Muscle layer of colon (tissue), 2 donors: ENCODE results near the gene CAMK2G.

Source experiments
- H3K27ac ChIP-seq: one replicate; pipeline ENCODE4 v1.7.0; 2013; ENCODE audit warnings: low read depth, mild to moderate bottlenecking, low read length, moderate library complexity
- H3K27me3 ChIP-seq, 2 donors: one replicate each; pipeline ENCODE4 v1.7.0; 2013; ENCODE audit warnings: low read length in 2 of 2, mild to moderate bottlenecking in 2 of 2; ENCODE audit not compliant: insufficient read depth in 2 of 2, control insufficient read depth in 1 of 2
- H3K36me3 ChIP-seq: one replicate; pipeline ENCODE4 v1.7.0; 2013; ENCODE audit warnings: mild to moderate bottlenecking, low read length; ENCODE audit not compliant: insufficient read depth
- H3K4me1 ChIP-seq: one replicate; pipeline ENCODE4 v1.7.0; 2013; ENCODE audit warnings: mild to moderate bottlenecking, low read length; ENCODE audit not compliant: insufficient read depth
- H3K4me3 ChIP-seq, 2 donors: one replicate each; pipeline ENCODE4 v1.7.0; 2013; ENCODE audit warnings: low read length in 2 of 2, low read depth in 1 of 2, mild to moderate bottlenecking in 1 of 2, moderate library complexity in 1 of 2
- H3K9ac ChIP-seq: one replicate; pipeline ENCODE4 v1.7.0; 2013; ENCODE audit warnings: low read length
- H3K9me3 ChIP-seq: one replicate; pipeline ENCODE4 v1.7.0; 2013; ENCODE audit warnings: mild to moderate bottlenecking, low read length
- donor health status: abdominal sarcoma.
- donor health status: Adenocarcinoma of cecum.

CAMK2G gene

GRCh38 chr10:73910764-73911552, 36.6 kb upstream of the CAMK2G start, which contains the start of gene PLAU:
Gene PLAU, plus strand, starts transcription at chr10:73911132. Its CDS starts 424 bp downstream, at chr10:73911556.
- peak within 1 kb of the TSS; percentile 41 for H3K9ac ChIP-seq
- peaks cover 43% of the 10 kb centered on the region for H3K4me1 ChIP-seq
- H3K4me3 ChIP-seq, result peak within 1 kb of the TSS; percentile 74 to 88
- H3K36me3 ChIP-seq, result no peaks in the 10 kb centered on the region
- H3K9me3 ChIP-seq, result no peaks in the 10 kb centered on the region
- no peaks in the 10 kb centered on the region for H3K27me3 ChIP-seq
- H3K27ac ChIP-seq, result peak within 1 kb of the TSS; percentile 16

GRCh38 chr10:73910401-73910763, 36.0 kb upstream of the CAMK2G start:
- no peak overlapping the region for H3K9ac ChIP-seq
- H3K27me3 ChIP-seq, result no peaks in the 10 kb centered on the region
- no peaks in the 10 kb centered on the region for H3K9me3 ChIP-seq
- peak overlapping the region; percentile 74 to 88 for H3K4me3 ChIP-seq
- peaks cover 46% of the 10 kb centered on the region for H3K4me1 ChIP-seq
- peak overlapping the region; percentile 16 for H3K27ac ChIP-seq
- H3K36me3 ChIP-seq, result no peaks in the 10 kb centered on the region

GRCh38 chr10:73909540-73910115, 35.3 kb upstream of the CAMK2G start:
- no peaks in the 10 kb centered on the region for H3K9me3 ChIP-seq
- H3K9ac ChIP-seq, result no peak overlapping the region
- H3K27me3 ChIP-seq, result no peaks in the 10 kb centered on the region
- no peak overlapping the region for H3K4me3 ChIP-seq
- peaks cover 46% of the 10 kb centered on the region for H3K4me1 ChIP-seq
- no peaks in the 10 kb centered on the region for H3K36me3 ChIP-seq
- H3K27ac ChIP-seq, result peak overlapping the region; percentile 24

GRCh38 chr10:73908853-73909539, 34.6 kb upstream of the CAMK2G start:
- no peak overlapping the region for H3K9ac ChIP-seq
- no peak overlapping the region for H3K4me3 ChIP-seq
- H3K36me3 ChIP-seq, result no peaks in the 10 kb centered on the region
- H3K9me3 ChIP-seq, result no peaks in the 10 kb centered on the region
- no peaks in the 10 kb centered on the region for H3K27me3 ChIP-seq
- H3K4me1 ChIP-seq, result peaks cover 46% of the 10 kb centered on the region
- H3K27ac ChIP-seq, result peak overlapping the region; percentile 24

- no peak overlapping the region for H3K4me3 ChIP-seq
- H3K27ac ChIP-seq, result no peak overlapping the region
- H3K4me1 ChIP-seq, result peaks cover 46% of the 10 kb centered on the region
These were observed 33.6 kb upstream of the CAMK2G start for GRCh38 chr10:73907841-73908517.

GRCh38 chr10:73906524-73907447, 32.4 kb upstream of the CAMK2G start:
- H3K9me3 ChIP-seq, result no peaks in the 10 kb centered on the region
- H3K27me3 ChIP-seq, result no peaks in the 10 kb centered on the region
- no peak overlapping the region for H3K4me3 ChIP-seq
- H3K9ac ChIP-seq, result no peak overlapping the region
- peaks cover 42% of the 10 kb centered on the region for H3K4me1 ChIP-seq
- no peaks in the 10 kb centered on the region for H3K36me3 ChIP-seq
- H3K27ac ChIP-seq, result peak overlapping the region; percentile 83

More at GRCh38 chr10:73907841-73908517, 33.6 kb upstream of the CAMK2G start:
- H3K9me3 ChIP-seq, result no peaks in the 10 kb centered on the region
- no peak overlapping the region for H3K9ac ChIP-seq
- no peaks in the 10 kb centered on the region for H3K27me3 ChIP-seq
- H3K36me3 ChIP-seq, result no peaks in the 10 kb centered on the region

GRCh38 chr10:73905256-73906020, 31.1 kb upstream of the CAMK2G start:
- Histone ChIP-seq H3K36me3 (no peaks in the 10 kb centered on the region), H3K27me3 (no peaks in the 10 kb centered on the region), H3K9ac (no peak overlapping the region), H3K4me3 (no peak overlapping the region), H3K27ac (peak overlapping the region; percentile 7), H3K4me1 (peaks cover 34% of the 10 kb centered on the region), H3K9me3 (no peaks in the 10 kb centered on the region)

GRCh38 chr10:73902351-73902750, 28.0 kb upstream of the CAMK2G start:
- Histone ChIP-seq H3K36me3 (no peaks in the 10 kb centered on the region), H3K4me1 (peaks cover 17% of the 10 kb centered on the region), H3K9ac (no peak overlapping the region), H3K27me3 (no peaks in the 10 kb centered on the region), H3K4me3 (no peak overlapping the region), H3K9me3 (no peaks in the 10 kb centered on the region), H3K27ac (no peak overlapping the region)

GRCh38 chr10:73901261-73901660, 26.9 kb upstream of the CAMK2G start:
- Histone ChIP-seq H3K36me3 (no peaks in the 10 kb centered on the region), H3K9me3 (no peaks in the 10 kb centered on the region), H3K4me1 (peaks cover 6% of the 10 kb centered on the region), H3K27ac (no peak overlapping the region), H3K9ac (no peak overlapping the region), H3K27me3 (no peaks in the 10 kb centered on the region), H3K4me3 (no peak overlapping the region)

- Histone ChIP-seq H3K27me3 (no peaks in the 10 kb centered on the region), H3K4me1 (no peaks in the 10 kb centered on the region), H3K36me3 (no peaks in the 10 kb centered on the region), H3K4me3 (no peak overlapping the region), H3K9me3 (no peaks in the 10 kb centered on the region), H3K9ac (no peak overlapping the region), H3K27ac (no peak overlapping the region)
These were observed 25.7 kb upstream of the CAMK2G start for GRCh38 chr10:73900064-73900463.
